NCI-H524 (cell line): Measurements from ENCODE around the gene NUBP1.
"Not testable (repeated sequence)": the region's sequence is repeated elsewhere in the genome, so short reads cannot be mapped to it uniquely, and the experiment has no call there.

Experiments used
- DNase-seq, 2 experiments: peaks; one replicate each; lab custom pipeline; 2025; lab: John Stamatoyannopoulos, UW

Gene NUBP1

DNA sequence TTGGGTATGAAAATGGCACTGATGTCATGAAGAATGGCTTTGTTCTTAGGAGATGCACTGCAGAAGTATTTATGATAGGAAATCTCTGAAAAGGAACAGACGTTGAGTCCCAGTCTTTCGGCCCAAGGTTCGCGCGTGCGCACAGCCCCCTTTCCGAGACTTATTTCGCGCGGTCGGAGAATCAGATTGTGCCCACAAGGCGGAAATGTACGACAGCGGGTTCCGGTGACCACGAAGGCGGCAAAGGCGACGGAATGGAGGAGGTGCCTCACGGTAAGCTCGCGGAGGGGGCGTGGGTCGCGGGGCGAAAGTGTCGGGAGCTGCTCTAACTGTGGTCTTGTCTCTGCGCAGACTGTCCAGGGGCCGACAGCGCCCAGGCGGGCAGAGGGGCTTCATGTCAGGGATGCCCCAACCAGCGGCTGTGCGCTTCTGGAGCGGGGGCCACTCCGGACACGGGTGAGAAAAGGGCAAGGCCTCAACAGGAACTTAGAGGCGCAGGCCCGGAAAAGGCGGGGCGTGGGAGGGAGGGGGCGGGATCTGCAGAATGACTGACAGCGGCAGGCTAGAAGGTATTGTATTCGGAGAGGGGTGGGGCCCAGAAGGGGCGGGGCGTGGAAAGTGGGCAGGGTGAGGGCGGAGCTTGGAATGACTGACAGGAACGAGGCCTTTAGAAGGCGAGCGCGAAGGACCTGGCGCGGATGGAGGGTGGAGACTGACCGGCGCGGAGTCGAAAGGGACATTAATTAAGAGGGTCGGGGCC lies at the start of gene NUBP1:
Gene NUBP1, plus strand, starts transcription at position 233 of the 760 bp plus-strand sequence. Its CDS starts 22 bp downstream, at position 255.
- DNase-seq: peak; percentile 97 to 98

DNA sequence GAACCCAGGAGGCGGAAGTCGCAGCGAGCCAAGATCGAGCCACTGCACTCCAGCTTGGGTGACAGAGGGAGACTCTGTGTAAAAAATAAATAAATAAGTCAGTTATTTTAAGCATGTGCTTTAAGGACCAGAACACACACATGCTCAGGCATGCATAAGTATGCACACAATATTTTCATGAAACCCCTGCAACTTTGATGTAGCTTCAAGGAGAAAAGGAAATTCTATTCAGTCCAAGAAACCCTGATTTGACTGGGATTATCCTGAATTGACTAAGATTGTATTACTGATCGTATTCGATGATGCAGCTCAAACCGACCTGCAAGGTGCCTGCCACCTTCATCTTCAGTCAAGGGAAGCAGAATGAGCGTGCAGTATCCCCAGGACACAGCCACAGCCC lies 49.8 kb upstream of the NUBP1 start:
- no peak for DNase-seq

DNA sequence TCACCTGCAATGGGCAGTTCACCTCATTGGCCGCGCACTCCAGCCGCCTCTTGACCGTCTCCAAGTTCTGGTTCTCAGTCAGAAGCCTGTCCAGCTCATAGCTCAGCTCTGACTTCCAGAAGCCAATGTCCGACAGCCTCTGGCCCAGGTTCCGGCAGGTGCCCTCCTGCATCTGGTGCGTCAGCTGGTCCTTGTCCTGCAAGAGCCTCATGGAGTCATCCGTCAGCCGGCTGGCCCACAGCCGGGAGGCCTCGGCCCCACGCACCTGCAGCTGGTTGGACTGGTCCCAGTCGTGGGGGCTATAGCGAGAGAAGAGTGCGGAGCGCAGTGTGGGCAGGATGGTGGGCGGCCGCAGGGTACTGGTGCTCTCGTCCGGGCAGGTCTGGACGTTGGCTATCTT lies 49.3 kb upstream of the NUBP1 start:
- DNase-seq: no peak

DNA sequence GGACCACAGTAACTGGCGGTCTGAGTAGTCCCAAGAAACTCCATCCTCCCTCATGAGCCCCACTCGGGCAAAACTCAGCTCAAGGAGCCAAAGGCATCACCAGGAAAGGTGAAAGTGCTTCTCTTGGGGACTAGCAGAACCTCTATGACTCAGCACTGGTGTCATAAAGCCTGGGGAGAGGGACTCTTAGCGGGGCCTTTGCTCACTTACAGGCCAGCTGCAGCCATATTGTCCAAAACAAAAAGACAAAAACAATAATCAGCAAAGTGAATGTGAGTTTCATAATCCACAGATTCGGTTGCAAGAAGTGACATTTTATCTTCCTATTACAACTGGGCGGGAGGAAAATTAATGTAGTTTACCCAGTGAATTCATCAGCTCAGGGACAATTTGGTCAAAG lies 48.8 kb upstream of the NUBP1 start, which contains the start of gene TEKT5:
Gene TEKT5, minus strand, starts transcription at position 101 of the 400 bp plus-strand sequence. Its CDS starts 57 bp downstream, at position 44.
- DNase-seq: no peak

DNA sequence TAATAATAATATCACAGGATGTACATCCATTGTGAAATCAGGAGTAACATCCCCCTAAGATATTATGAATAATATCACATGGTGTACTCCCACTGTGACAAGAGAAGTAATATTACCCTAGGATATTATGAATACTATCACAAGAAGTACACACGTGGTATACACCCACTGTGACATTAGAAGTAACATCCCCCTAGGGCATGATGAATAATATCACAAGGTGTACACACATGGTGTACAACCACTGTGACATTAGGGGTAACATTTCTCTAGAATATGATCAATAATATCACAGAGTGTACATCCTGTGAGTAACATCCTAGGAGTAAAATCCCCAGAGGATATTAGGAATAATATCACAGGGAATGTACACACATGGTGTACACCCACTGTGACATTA lies 43.9 kb upstream of the NUBP1 start:
- DNase-seq: no peak

DNA sequence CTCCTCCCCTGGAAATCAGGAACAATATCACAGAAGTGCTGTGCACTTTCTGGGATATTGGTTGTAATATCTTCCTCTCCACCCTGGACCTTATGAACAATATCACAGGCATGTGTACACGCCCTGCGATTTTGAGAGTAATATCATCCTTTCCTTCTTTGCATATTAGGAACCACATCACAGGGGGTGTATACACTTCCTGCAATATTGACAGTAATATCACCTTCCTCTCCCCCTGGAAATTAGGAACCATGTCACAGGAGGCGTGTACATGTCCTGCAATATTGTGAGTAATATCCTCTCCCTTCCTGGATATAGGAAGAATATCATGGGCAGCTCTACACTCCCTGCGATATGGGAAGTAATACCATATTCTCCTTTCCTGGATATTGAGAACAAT lies 34.7 kb upstream of the NUBP1 start:
- DNase-seq: no peak

DNA sequence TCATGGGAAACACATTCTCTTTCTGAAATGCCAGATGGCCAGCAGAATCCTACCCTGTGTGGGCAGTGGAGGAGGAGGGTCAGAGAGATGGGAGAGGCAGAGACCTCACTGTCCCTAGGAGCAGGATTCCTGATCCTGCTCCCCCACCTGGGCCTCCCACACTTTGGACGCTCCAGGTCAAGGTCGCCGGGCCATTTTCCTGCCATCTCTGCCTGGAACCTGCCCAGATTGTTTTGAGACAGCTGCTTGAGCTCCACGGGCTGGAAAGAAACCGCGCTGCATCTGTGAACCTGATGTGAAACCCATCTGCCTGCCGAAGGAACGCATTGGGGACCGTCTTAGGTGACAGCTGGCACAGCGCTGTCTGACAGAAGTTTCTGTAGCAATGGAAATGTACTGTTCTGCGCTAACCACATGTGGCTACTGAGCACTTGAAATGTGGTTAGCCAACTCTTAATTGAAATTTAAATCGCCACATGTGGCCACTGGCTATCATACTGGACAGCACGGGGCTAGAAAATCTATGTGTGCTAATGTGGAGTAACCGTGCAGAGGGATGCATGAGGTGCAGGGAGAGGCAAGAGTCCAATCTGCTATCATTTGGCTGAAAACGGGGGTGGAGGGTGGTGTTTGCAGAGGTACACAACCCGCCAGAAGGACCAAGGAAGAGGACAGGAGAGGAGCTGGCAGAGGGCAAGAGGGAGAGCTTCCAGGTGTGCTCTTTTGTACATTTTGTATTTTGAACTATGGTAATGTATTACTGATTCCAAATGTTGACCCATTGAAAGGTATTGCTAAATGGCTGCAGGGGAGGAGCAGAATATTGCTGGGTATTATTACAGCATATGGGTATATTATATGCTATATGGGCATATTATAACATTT lies 15.4 kb upstream of the NUBP1 start:
- DNase-seq: peak; percentile 96 to 98

DNA sequence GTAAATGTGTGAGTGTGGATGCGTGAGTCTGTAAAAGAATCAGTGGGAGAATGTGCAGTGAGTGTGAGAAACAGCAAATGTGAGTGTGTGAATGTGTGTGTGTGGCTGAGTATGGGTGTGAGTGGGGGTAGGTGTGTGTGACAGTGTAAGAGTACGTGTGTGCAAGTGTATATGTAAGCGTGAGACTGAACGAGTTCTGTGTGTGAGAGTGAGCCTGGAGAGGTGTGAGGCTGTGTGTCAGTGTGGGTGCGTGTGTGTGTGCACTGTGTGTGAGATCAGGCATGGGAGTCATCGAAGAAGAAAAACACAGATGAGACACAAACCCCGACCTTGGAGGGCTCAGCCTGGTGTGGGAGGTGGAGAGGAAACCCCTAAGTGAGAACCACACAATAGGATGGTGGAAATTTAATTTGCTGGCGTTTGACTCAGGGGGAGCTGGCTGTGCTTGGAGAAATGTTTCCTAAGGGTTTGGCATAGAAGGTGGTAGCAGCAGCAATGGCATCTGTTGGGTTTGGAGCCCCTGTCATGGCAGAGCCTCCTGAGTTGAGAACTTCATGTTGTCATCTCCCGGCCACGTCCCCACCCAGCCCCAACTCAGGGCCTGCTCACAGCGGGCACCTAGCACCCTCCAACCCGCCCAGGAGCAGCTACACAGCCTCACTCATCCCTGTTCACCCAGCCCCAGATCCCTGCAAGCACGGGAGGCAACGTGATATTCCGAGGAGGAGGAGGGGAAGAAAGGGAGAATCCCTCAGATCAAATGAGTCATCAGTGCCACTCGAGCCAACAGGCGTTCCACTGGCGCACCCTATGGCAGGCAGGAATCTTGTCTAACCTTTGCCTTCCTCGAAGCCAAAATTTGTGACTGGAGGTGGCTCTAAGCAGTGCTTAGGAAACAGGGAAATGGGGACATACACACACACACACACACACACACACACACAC lies 14.3 kb upstream of the NUBP1 start:
- peak; percentile 85 to 94 for DNase-seq

DNA sequence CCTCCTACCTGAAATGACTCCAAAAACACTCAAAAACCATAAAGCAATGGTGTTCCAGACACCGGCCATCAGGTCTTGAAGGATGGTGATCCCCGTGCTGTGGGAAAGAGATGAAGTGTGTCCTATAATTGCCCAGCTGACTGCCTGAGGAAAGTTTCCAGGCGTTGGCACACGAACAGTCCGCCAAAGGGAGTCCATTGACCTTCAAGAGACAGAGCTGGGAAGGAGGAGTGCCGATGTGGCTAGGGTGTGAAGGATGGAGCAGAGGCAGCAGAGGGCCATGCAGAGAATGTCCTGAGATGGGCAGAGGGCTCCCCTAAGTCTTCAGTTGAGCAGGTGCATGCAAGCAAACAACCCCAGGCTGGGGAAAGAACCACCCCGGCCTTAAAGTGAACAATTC lies 11.9 kb upstream of the NUBP1 start:
- DNase-seq: no peak

DNA sequence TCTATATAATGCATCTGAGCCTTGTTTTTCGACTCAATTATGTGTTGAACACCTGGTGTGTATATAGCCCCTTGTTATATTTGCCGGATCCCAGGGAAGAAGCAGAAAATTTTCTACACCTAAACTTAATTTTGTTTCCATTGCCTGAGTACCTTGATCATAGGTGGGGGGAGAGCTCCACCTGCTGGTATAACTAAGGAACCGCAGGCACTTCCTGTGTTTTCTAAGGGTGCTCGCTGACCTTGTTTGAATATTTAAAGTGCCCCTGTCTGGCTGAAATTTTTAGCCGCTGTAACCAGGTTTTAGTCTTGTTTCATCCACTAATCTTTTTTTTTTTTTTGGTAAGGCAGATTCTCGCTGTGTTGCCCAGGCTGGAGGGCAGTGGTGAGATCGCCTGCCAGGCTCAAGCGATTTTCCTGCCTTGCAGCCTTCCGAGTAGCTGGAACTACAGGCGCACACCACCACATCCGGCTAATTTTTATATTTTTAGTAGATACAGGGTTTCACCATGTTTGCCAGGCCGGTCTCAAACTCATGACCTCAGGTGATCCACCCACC lies 6.5 kb upstream of the NUBP1 start:
- peak; percentile 52 to 75 for DNase-seq

DNA sequence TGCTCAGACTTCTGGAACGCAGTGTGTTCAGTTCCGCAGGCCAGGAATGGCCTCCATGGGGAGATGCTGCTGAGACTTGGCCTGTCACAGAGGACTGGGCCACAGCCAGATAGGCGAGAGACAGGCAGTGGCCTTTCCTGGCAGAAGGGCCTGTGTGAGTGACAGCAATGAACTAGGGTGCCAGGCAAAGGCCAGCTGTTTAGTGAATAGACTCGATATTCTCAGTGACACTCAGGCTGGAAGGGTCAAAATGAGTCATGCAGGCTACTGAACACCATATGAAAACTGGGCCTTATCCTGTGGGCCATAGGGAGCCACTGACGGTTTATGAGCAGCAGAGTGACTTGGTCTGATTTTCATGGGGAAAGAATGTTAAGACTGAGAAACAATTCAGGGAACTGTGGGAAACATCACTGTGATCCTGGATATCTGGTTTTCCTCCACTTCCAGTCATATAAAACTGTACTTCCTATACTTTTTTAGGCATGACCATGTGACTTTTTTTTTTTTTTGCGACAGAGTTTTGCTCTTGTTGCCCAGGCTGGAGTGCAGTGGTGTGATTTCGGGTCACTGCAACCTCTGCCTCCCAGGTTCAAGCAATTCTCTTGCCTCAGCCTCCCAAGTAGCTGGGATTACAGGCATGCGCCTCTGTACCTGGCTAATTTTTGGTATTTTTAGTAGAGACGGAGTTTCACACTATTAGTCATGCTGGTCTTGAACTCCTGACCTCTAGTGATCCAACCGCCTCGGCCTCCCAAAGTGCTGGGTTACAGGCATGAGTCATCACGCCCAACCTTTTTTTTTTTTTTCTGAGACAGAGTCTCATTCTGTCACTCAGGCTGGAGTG lies 5.2 kb upstream of the NUBP1 start:
- no peak for DNase-seq

DNA sequence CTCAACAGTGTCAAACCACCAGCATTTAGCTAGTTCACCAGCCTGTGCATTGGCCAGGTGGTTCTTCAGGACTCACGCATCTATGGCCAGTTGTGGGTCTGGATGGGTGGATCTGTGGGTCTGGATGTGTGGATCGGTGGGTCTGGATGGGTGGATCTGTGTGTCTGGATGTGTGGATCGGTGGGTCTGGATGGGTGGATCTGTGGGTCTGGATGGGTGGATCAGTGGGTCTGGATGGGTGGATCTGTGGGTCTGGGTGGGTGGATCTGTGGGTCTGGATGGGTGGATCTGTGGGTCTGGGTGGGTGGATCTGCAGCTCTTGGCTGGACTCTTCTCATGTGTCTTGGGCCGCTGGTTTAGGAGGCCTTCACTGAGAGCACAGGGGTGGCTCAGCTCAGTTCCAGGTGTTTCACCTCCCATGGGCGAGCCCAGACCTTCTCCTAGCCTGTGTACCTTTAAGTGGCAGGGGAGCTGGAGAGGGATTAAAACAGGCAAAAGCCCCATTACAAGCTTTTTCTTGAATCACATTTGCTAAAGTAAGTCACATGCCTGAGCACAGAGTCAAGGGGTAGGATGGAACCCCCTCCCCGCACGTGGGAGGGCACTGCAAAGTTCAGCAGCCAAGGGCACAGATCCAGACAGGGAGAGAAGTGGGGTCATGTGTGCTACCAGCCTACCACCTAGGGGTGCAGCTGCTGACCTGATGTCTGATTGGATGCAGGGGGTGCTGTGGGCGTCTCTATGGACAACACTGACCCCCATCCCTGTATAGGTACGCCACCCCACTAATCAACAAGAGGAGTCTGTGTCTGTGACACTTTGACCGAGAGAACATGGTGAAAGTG lies 3.4 kb upstream of the NUBP1 start:
- no peak for DNase-seq

DNA sequence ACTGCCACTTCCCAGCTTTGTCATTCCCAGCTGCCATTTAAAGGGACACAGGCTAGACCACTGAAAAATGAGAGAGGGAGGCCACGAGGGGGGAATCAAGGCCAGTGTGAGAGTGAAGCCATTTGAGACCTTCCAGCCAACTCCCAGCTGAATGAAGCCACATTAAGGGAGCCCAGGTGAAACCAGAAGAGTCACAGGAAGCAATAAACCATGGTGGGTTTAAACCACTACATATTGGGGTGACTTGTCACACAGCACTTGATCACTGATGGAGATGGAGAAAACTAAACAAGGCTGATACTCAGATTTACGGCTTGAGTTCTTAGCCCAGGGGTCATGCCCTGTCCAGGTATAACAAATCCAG lies 2.8 kb upstream of the NUBP1 start:
- no peak for DNase-seq

DNA sequence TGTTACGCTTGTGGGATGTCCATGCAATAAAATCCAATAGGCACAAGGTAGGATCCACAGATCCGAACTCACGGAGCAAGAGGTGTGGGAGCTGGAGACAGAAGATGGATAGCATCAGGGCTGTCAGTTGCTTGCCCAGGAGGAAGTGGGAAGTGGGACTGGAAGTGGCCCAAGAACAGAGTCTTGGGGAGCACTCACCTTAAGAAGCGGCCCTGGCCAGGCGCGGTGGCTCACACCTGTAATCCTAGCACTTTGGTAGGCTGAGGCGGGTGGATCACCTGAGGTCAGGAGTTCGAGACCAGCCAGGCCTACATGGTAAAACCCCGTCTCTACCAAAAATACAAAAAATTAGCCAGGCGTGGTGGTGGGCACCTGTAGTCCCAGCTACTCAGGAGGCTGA lies 2.4 kb upstream of the NUBP1 start:
- not testable (repeated sequence) for DNase-seq

DNA sequence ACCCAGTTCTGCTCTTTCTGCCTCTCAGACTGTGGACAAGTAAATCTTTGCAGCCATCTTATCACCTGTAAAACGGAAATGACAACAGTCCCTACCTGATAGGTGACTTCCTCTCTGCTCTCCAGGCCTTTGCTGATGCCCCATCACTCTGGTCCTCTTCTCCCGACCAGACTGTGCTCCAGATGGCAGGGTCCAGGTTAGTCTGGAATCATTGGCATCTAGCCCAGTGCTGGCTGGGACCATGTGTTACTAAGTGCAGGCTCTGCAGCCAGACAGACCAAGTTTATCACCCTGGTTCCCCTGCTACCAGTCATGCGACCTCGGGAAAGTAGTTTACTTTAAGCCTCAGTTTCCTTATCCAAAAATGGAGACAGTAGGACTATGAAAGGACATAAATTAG lies 1.8 kb upstream of the NUBP1 start:
- DNase-seq: peak; percentile 94 to 98

DNA sequence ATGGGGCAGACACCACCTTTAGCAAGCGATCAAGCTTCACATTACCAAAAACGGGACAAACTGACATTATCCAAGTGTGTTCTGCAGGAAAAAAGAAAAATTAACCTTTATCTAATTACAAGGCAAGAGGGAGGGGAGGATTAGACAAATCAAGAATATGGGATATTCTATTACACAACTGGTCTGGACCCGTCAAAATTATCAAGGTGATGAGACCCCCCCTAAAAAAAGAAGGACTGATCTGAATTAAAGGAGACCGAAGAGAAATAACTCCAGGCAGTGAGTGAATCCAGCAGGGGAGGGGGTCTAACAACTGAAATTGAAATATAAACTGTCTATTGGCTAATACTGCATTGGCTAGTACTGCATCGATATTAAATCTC lies 424 bp upstream of the NUBP1 start:
- DNase-seq: no peak

DNA sequence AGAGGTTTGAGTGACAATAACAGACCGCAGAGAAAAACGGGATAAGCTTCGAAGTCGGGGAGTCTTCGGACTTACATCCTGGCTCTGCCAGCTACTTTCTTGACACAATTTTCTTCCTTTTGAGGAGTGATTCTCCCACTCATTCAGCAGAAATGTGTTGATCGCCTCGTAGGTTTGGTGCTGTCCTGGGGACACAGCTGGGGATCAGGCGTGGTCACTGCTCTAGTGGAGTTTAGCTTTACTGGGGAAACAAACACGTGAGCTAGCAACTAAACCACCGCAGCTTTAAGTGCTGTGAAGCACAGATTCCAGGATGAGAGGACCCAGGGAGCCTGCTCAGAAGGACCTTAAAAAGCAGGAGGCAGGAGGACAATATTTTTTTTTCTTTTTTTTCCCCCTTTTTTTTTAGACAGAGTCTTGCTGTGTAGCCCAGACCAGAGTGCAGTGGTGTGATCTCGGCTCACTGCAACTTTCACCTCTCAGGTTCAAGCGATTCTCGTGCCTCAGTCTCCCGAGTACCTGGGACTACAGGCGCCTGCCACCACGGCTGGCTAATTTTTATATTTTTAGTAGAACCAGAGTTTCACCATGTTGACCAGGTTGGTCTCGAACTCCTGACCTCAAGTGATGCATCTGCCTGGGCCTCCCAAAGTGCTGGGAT lies 858 bp downstream of the NUBP1 start:
- no peak for DNase-seq

DNA sequence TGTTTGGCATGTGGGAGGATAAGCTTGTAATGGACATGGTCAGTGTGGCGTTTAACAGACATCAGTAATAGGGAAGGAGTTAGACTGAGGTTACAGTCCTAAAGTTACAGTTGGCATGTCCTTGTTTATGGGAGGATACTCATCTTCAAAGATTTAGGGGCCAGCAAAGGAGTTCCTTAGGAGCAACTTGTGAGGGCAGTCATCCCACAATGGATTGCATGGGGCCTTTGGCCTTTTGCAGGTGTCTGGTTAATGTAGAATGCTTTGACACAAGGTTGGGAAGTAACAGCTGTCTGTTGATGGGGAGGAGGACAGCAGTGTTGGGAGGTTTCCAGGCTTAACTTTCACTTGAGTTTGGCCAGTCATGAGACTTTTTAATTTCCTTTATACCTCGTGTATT lies 2.2 kb downstream of the NUBP1 start:
- DNase-seq: no peak

DNA sequence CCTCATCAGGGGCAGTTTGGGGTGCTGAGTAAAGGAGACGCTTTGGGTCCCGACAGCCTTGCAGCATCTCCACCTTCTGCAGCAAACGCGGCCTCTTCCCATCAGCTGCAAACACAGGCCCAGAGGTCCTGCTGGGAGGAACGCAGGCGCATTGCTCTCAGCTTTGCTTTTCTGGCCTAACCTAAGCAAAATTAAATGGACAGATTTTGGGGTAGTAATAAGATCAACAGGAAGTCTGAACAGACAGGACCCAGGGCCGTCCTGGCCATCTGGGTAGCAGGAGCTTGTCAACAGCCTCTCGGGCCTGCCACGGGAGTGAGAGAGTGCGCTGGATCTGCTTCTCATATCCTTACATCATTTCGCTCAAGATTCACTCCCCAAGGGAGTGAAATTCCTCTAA lies 7.2 kb downstream of the NUBP1 start:
- no peak for DNase-seq
